HTR-8/SVneo (cell line): ENCODE measurements around the gene NECAB2.

ENCODE experiments used
- DNase-seq: peaks from one replicate; pipeline ENCODE4 v3.0.0; 2011; ENCODE audit warnings: low spot score, mixed read lengths; ENCODE audit not compliant: insufficient read length
- FAIRE-seq: peaks from 2 replicates; lab custom pipeline; 2011; peaks lifted over from hg19 to GRCh38; lab: Jason Lieb, UNC

The NECAB2 gene

DNA sequence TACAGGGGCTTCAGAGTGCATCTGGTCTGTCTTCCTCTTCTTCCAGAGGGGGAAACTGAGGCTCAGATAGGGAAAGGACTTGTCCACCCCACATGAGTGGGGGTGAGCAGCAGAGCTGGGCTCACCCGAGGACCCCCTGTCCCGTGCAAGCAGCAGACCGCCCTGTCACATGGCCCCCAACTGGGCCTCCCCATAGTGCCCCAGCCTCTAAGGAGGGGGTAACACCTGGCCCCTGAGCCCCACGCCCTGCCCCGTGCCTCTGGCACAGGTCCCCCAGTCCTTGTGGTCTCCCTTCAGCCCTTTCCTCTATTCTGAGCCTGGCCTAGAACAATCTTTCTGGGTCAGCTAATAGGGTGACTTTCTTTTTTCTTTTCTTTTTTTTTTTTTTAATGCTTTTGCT is 6.5 kb upstream of the NECAB2 start:
- FAIRE-seq (no peak), DNase-seq (no peak)

DNA sequence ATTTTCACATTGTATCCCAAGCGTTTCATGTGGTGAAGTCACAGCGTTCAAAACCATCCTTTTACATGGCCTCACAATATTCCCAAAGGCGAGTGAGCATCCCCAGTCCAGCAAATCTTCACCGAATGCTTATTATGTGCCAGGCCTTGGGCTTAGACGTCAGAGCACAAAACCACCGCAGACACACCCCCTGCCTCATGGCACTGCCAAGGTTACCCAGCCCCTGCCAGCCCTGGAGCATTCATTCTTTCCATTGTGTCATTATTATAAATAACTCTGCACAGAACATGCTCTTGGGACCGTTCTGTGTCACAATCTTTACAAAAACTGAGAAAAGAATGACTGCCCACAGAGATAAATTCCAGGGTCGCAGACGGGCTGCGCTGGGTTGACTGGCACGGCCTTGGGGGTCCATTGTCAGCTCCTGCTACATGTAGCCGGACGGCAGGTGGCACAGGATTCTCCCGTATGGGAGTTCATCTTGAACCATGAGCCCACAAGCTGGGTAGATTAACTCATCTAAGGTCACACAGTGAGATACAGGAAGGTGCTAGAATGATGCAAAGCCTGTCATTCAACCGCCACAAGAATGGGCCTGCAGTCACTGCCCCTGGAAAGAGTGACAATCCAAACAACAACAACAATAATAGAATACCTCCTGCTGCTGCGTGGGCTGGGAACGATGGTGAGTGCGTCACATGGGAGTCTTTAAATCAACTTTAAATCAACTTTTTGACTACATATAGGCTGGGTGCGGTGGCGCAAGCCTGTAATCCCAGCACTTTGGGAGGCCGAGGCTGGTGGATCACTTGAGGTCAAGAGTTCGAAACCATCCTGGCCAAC is 4.5 kb upstream of the NECAB2 start:
- FAIRE-seq, result no peak
- no peak for DNase-seq

DNA sequence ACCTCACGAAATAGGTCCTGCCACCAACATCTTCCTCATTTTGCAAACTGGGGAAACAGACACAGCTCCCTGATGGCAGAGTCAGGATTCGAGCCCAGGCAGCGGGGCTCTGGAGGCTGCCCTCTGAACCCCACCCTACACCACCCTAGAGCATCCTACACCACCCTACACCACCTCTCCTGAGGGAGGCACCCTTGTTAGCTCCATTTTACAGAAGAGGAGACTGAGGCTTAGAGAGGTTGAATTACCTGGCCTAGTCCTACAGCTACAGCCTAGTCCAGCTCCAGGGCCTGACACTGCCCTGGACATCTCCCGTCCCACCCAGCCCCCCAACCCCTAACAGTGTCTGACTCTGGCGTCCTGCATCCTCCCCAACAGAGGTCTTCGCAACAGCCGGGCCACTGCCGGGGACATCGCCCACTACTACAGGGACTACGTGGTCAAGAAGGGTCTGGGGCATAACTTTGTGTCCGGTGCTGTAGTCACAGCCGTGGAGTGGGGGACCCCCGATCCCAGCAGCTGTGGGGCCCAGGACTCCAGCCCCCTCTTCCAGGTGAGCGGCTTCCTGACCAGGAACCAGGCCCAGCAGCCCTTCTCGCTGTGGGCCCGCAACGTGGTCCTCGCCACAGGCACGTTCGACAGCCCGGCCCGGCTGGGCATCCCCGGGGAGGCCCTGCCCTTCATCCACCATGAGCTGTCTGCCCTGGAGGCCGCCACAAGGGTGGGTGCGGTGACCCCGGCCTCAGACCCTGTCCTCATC is 3.2 kb upstream of the NECAB2 start:
- DNase-seq (no peak), FAIRE-seq (no peak)

DNA sequence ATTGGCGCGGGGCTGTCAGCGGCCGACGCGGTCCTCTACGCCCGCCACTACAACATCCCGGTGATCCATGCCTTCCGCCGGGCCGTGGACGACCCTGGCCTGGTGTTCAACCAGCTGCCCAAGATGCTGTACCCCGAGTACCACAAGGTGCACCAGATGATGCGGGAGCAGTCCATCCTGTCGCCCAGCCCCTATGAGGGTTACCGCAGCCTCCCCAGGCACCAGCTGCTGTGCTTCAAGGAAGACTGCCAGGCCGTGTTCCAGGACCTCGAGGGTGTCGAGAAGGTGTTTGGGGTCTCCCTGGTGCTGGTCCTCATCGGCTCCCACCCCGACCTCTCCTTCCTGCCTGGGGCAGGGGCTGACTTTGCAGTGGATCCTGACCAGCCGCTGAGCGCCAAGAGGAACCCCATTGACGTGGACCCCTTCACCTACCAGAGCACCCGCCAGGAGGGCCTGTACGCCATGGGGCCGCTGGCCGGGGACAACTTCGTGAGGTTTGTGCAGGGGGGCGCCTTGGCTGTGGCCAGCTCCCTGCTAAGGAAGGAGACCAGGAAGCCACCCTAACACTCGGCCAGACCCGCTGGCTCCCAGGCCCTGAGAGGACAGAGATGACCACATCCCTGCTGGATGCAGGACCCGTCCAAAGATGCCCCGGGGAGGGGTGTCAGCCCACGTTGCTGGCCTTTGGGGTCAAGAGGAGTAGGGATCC is 2.4 kb upstream of the NECAB2 start:
- FAIRE-seq, result no peak

DNA sequence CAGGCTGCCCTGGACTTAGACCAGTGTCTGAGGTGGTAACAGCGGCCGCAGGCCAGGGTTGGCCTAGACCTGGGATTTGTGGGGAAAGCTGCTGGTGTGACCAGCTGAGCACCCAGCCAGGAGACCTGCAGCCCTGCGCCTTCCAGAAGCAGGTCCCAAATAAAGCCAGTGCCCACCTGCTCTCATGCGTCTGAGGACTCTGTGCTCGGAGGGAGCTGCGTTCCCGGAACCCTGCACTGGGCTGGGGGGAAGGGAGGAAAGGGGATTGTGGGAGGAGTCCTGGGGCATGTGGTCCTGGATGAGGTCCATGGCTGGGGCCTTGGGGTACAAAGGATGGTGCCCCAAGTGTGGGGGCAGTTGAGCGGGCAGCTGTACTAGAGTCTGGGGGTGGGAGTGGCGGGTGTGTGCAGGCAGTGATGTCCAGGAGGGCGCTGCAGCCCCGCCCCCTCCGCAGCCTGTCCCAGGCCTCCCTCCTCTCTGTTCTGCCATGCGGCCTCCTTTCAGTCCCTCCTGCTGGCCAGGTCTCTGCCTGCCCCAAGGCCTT is 1.8 kb upstream of the NECAB2 start:
- DNase-seq, result no peak
- no peak for FAIRE-seq

More for the DNA sequence above, 2.4 kb upstream of the NECAB2 start:
- DNase-seq, result no peak

DNA sequence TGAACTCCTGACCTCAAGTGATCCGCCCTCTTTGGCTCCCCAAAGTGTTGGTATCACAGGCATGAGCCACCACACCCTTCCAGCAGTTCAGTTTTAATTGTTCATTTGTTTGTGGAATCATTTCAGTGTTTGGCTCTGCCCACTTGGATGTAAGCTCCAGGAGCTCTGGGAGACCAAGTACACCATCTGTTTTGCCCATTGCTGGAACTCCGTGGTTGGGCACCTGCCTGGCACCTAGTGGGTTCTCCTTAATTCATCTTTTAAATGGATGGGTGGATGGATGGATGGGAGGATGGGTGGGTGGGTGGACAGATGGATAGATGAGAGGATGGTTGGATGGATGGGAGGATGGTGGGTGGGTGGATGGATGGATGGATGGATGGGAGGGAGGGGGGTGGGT is 953 bp upstream of the NECAB2 start:
- DNase-seq, result no peak
- no peak for FAIRE-seq

DNA sequence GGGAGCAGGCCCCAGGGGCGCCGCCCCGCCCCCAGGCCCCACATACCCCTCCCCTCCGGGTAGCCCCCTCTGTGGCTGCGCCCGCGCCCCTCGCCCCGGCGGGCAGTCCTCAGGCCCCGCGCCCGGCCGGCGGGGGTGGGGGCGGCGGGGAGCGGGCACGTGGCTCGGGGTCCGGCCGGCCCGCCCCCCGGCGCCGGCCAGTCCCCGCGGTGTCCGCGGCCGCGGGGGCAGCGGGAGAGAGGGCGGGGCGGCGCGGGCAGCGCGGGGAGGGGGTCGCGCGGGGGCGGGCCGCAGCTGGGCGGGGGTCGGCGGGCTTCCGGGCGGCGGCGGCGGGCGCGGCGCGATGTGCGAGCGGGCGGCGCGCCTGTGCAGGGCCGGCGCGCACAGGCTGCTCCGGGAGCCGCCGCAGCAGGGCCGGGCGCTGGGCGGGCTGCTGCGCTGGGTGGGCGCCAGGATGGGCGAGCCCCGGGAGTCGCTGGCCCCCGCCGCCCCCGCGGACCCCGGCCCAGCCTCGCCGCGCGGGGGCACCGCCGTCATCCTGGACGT is 335 bp downstream of the NECAB2 start:
- no peak for DNase-seq
- FAIRE-seq, result no peak

DNA sequence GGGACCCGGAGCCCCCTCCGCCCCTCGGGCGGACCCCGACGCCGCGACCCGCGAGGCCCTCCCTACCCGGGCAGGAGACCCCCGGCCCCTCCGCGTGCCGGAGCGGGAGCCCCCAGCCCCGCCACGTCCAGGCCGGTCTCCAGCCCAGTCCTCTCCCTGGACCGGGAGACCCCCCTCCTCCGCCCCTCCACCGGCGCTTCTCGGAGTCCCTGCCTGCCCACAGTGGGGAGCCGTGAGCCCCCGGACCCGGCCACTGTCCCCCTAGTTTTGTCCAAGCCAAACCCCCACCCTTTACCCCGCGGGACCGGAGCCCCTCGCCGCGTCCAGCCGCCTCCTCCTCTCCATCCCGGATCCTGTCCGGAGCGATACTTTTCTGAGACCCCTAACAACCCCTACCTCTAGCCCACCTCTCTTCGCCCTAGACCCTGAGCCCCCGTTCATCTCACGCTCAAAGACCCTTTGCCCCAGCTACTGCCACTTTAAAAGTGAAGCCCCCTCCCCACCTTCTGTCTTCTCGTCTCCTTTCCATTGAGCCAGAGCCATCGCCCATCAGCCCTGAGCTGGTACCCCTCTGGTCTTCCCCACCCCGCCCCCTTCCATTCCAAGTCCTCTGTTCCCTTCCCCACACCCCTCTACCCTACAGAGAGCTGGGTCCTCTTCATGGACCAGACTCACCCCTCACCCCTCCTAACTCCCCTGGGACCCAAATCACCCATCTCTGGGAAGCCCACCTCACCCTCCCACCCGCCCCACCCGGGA is 1.0 kb downstream of the NECAB2 start:
- FAIRE-seq, result no peak
- no peak for DNase-seq

DNA sequence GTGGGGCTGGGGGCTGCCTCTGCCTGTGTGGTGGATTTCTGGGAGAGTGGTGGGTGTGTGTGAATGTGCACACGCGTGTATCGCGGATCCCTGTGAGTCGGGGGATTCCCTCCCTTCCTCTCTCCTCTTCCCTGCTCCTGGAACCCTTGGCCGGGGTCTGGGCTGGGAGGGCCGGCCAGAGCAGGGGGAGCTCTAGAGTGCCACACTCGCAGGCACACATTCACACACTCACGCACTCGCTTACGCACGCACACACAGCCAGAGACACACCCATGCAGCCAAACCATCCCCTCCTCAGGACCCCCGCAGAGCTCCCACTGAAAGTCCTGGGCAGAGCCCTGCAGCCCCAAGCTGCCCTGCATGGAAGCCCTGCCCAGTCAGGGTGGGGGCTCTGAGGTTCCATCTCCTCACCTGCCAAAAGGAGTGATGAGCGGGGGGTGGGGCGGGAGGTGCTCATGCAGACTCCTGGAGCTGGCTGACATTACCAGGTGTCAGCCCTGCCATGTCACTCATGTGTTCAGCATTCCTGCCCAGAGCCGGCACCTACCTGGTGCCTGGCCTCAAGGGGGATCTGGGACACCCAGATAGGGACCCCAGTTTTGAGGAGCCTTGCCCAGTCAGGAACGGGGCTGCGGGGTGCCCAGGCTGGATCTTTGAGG is 1.9 kb downstream of the NECAB2 start:
- DNase-seq (no peak), FAIRE-seq (no peak)

DNA sequence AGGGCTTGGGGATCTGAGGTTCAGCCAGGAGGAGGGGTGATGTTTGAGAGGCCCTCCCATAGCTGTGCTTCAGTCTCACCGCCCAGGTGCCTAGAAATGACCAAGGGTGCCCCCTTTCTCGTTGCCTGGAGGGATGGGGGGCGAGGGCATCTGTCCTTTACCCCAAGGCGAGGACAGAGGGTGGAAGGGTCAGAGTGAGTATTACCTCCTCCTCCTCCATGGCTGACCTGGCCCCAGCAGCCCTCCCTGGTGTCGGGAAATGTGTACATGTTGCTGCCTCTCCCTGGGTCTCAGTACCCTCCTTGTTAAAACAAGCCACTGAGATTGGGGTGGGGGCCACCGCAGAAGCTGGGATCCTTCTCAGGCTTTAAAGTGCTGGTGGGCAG is 2.4 kb downstream of the NECAB2 start:
- no peak for DNase-seq
- no peak for FAIRE-seq

DNA sequence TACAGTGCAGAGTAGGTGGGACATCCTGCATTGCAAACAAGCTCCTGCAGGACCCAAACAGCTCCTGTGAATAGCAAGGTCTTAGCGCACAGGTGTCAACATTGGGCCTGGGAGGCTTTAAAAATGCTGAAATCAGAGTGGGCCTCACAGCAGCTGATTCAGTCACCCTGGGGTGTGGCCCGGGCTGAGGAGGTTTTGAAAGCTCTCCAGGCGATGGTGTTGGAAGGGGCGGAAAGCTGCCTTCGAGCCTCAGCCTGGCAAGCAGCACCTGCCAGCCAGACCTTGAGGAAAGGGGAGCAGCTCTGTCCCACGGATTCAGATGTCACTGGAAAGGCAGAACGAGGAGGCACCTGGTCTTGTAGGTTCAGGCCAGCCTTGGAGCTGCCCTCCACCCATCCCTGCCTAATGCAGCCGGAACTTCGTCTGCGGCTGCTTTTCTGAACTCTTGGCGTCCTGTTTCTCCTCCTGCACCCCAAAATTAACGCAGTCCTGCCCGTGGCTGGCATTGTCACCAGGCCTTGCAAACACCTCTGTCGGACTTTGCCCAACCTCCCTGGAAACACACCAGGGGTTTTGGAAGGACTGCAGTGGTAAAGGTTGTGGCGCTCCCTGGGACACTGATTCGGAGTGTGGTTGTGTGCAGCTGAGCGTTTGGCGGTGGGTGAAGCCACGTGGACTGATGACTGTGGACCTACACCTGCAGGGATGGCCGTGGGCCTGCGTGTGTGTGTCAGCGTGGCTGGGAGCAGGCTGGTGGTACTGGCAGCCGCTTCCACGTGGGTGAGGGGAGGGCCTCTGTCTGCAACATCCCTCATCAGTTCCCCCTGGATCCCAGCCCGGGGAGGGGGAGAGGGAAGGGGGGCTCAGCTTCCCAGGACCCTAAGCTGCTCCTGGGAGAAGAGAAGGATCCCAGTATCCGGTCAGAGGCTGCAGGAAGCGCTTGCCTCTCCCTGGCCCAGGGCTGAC is 3.4 kb downstream of the NECAB2 start:
- FAIRE-seq (no peak), DNase-seq (no peak)

DNA sequence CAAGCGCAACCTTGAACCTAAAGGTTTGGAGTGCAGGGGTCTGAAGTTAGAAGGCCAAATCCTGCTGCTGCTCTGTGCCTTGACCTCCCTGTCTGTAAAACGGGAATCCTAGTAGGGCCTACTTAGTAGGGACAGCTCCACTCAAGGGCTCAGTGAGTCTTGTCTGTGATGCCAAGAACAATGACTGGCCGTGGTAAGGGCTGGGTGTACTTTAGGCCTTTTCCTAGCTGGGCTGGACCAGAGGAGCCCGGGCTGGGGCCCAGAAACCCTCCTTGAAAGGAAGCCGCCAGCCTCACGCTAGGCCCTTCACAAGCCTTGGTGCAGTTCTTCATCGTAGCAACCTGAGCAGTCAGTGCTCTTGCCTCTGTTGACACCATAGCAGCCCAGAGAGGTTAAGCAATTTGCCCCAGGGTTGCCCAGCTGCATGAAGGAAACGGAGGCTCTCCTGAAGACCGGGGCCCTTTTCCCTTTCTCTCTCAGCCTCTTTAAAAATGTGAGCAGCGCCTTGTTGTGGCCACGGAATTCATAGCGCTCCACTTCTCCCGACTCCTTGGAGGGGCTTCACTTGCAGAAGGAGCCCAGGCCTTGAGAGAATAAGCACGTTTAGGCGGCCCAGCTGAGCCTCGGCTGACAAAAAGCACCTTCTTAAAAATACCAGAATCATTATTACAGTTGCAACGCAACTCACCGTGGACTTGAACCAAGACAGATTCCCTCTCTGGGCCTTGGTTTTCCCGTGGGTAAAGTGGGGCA is 4.4 kb downstream of the NECAB2 start:
- no peak for FAIRE-seq
- no peak for DNase-seq

DNA sequence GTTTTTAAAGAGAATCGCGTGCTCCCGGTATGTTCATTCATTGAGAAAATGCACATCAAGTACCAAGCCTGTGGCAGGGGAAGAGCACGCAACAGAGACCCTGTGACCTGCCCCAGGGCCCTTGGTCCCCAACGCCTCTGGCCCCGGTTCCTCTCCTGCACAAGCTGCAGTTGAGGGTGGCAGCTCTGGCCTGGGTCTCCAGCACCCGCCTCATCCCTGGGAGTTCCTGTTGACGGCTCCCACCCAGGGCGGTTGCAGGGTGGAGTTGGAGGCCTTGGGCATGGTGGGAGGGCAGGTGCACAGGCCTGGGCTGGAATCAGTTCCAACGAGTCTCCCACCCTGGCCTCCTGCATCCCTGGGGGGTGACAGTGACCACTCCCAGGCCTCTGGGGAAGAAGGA is 5.0 kb downstream of the NECAB2 start:
- DNase-seq, result no peak
- FAIRE-seq, result no peak

DNA sequence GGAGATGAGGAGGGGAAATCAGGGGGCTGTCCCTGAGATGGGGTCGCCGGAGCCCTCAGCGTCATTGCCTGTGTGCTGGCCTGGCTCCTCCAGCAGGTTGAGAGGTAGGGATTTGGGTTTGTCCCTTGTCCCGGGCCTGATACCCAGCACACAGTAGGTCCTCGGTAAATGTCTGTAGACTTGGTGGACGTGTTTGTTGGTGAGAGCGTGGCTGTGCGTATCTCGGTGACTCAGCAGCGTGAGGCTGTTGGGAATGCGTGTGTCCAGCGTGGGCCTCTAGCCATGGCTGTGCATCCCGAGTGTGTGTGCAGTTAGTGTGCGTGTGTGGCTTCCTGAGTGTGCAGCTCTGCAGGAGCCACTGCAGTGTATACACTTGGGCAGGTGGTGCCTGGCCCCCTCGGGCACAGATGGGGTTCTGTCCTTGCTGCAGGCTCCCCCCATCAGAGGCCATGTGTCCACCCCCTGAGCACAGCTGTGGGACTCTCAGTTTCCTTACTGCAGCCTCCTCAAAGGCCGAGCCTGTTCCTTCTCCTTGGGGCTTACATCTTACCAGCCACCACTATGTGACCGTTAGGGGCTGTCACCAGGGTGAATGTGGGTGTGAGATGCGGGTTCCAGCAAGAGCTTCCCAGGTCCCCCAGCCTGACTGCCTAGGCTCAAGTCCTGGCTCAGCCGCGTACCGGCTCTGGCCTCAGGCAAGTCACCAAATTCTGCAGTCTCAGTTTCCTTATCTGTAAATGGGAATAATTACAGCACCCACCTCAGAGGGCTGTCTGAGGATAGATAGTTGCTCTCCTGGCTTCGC is 5.7 kb downstream of the NECAB2 start:
- FAIRE-seq (no peak), DNase-seq (no peak)

DNA sequence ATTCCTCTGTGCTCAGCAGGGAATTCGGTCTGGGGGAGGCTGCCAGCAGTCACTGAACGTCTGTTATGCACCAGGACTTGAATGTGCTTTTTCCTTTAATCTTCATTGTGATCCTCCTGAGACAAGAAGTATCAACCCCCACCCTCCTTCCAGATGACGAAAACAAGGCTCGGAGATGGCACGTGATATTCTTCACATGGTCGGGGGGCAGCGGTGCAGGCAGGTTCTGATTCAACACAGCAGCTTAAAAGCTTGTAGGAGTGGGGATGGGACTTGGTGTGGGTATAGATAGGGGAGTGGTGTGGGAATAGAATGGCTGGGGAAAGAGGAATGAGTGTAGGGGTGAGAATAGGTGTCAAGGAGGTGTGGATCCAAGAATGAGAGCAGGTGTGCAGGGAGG is 6.4 kb downstream of the NECAB2 start:
- FAIRE-seq (no peak), DNase-seq (no peak)

DNA sequence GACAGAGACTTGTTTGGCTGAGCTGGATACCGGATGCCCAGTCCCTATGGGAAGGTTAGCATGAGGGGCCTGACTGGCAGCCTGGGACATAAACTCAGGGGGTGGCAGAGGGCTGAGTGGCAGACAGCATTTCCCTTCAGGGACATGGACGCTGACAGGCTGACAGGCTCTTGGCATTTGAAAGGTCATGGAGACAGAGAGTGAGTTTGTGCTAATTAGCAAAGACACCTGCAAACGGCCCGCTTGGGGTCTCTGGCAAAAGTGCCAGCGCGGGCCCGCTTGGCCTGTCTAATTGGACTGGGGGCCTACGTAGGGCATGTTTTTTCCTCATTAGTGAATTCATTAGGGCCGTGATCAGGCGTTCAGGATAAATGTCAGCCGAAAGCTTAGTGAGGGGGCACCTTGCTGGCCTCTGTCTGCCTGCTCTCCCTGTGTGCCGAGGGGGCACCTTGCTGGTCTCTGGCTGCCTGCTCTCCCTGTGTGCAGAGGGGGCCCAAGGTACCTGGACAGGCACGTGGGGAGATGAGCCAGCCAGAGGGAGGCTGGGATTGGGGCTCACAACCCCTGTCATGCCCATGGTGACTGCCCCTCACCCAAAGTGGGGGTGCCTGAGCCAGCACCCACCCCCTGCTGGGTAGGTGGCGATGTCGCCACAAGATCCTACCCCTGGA is 7.7 kb downstream of the NECAB2 start:
- FAIRE-seq (no peak), DNase-seq (no peak)
